ENCODE results near the gene ZNF384.

GRCh38 chr12:6653342-6653741 is 35.8 kb downstream of the ZNF384 start:
- TF ChIP-seq, protein P1, sequence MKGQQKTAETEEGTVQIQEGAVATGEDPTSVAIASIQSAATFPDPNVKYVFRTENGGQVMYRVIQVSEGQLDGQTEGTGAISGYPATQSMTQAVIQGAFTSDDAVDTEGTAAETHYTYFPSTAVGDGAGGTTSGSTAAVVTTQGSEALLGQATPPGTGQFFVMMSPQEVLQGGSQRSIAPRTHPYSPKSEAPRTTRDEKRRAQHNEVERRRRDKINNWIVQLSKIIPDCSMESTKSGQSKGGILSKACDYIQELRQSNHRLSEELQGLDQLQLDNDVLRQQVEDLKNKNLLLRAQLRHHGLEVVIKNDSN (CRISPR knock-in tag; IDR thresholded peaks at IDR 0.05): no peak
- TF ChIP-seq, protein P2, sequence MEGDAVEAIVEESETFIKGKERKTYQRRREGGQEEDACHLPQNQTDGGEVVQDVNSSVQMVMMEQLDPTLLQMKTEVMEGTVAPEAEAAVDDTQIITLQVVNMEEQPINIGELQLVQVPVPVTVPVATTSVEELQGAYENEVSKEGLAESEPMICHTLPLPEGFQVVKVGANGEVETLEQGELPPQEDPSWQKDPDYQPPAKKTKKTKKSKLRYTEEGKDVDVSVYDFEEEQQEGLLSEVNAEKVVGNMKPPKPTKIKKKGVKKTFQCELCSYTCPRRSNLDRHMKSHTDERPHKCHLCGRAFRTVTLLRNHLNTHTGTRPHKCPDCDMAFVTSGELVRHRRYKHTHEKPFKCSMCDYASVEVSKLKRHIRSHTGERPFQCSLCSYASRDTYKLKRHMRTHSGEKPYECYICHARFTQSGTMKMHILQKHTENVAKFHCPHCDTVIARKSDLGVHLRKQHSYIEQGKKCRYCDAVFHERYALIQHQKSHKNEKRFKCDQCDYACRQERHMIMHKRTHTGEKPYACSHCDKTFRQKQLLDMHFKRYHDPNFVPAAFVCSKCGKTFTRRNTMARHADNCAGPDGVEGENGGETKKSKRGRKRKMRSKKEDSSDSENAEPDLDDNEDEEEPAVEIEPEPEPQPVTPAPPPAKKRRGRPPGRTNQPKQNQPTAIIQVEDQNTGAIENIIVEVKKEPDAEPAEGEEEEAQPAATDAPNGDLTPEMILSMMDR (IDR thresholded peaks at IDR 0.05): no peak
- TF ChIP-seq MAX (CRISPR knock-in tag; IDR thresholded peaks at IDR 0.05): no peak
- no peak for TF ChIP-seq SOX15 (CRISPR knock-in tag; IDR thresholded peaks at IDR 0.05)
- TF ChIP-seq, protein P3, sequence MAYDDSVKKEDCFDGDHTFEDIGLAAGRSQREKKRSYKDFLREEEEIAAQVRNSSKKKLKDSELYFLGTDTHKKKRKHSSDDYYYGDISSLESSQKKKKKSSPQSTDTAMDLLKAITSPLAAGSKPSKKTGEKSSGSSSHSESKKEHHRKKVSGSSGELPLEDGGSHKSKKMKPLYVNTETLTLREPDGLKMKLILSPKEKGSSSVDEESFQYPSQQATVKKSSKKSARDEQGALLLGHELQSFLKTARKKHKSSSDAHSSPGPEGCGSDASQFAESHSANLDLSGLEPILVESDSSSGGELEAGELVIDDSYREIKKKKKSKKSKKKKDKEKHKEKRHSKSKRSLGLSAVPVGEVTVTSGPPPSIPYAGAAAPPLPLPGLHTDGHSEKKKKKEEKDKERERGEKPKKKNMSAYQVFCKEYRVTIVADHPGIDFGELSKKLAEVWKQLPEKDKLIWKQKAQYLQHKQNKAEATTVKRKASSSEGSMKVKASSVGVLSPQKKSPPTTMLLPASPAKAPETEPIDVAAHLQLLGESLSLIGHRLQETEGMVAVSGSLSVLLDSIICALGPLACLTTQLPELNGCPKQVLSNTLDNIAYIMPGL (CRISPR knock-in tag; IDR thresholded peaks at IDR 0.05): no peak
- TF ChIP-seq ETV6 (CRISPR knock-in tag; IDR thresholded peaks at IDR 0.05): no peak
- TF ChIP-seq SMAD4 (CRISPR knock-in tag; IDR thresholded peaks at IDR 0.05): no peak
- TF ChIP-seq CREM (CRISPR knock-in tag; IDR thresholded peaks at IDR 0.05): no peak
- TF ChIP-seq EMX1 (CRISPR knock-in tag; IDR thresholded peaks at IDR 0.05): no peak
